ENCODE data around the gene RASGEF1B.

DNA sequence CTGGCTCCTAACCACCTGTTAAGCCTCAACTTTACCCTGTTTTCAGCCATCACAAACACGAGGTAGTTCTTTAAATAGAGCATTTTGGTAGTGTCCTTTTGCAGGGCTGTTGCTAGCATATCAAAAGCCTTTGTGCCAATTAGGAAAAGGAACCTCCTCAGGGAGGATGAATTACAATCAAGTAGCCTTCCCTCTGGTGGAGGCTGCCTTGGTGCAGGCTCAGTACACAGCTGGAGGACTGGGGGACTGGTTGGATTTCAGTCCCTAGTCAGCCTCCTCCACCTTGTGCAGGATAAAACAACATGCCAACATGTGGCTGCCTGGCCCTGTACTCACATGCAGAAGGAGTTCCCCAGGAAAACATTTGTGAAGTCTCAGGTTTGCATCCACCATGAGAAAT, 53.1 kb downstream of the RASGEF1B start:
- TF ChIP-seq, protein P1, sequence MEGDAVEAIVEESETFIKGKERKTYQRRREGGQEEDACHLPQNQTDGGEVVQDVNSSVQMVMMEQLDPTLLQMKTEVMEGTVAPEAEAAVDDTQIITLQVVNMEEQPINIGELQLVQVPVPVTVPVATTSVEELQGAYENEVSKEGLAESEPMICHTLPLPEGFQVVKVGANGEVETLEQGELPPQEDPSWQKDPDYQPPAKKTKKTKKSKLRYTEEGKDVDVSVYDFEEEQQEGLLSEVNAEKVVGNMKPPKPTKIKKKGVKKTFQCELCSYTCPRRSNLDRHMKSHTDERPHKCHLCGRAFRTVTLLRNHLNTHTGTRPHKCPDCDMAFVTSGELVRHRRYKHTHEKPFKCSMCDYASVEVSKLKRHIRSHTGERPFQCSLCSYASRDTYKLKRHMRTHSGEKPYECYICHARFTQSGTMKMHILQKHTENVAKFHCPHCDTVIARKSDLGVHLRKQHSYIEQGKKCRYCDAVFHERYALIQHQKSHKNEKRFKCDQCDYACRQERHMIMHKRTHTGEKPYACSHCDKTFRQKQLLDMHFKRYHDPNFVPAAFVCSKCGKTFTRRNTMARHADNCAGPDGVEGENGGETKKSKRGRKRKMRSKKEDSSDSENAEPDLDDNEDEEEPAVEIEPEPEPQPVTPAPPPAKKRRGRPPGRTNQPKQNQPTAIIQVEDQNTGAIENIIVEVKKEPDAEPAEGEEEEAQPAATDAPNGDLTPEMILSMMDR (IDR thresholded peaks at IDR 0.05; ENCODE audit: low read depth, low read length) = no peak
- no peak for TF ChIP-seq EZH2phosphoT487 (IDR thresholded peaks at IDR 0.05; ENCODE audit: low read depth)
